GM18867 (cell line): Measurements from ENCODE around the gene SOAT1.
"Not testable (repeated sequence)": the region's sequence is repeated elsewhere in the genome, so short reads cannot be mapped to it uniquely, and the experiment has no call there.

ENCODE experiments used
- ATAC-seq: cut with Tn5 transposase; IDR thresholded peaks from one replicate; pipeline ENCODE4 v1.9.1; 2021; ENCODE audit warnings: mild to moderate bottlenecking, moderate library complexity; ENCODE audit not compliant: unreplicated experiment

Gene SOAT1

DNA sequence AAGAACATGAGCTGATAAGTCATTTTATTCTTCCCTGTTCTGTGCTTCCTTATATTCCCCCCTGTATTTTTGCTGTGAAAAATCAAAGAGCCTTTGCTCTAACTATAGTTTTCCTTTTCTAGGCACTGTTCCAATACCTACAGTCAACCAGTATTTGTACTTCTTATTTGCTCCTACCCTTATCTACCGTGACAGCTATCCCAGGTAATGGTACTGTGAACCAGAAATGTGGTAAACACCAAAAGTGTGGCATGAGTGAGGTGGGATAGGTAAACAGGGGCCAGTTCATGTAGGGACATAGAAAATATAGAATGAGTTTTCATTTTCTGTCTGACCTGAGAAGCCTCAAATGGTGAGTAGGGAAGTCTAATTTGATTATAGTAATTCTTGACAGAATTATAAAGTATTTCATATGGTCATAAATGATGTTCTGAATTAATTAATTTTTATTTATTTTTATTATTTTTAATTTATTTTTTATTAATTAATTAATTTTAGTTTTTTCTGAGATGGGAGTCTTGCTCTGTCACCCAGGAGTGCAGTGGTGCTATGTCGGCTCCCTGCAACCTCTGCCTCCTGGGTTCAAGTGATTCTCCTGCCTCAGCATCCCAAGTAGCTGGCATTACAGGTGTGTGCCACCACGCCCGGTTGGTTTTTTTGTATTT is 49.3 kb downstream of the SOAT1 start:
- ATAC-seq: no peak

DNA sequence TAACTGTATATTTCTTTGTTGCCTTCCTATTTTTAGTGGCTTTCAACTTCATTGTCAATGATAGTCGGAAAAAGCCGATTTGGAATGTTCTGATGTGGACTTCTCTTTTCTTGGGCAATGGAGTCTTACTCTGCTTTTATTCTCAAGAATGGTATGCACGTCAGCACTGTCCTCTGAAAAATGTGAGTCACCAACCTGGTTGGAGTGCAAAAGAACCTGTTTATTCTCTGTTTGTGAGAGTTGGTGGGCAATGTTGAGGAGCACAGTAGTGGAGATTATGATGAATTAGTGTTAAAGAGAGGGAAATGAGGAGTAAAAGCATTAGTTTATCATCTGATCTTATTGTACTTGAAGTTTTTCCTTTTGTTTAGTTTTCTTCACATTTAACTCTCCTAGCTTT is 57.7 kb downstream of the SOAT1 start:
- ATAC-seq: no peak

DNA sequence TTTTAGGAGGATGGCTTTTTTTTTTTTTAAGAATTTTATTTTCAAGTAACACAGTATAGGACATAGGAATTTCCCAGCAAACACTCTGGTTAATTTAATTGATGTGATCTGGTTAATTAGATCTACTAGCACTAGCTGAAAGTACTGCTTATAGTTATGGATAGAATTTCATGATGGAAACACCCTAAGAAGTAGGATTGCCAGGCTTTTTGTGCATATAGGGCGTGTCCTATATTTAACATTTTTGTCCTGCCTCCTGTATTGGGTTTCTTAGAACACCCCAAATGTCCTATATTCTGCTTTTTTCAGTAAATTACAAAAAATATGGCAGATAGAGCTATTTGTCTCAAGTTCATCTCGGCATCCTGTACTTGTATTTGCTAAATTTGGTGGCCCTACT is 58.6 kb downstream of the SOAT1 start:
- no peak for ATAC-seq

DNA sequence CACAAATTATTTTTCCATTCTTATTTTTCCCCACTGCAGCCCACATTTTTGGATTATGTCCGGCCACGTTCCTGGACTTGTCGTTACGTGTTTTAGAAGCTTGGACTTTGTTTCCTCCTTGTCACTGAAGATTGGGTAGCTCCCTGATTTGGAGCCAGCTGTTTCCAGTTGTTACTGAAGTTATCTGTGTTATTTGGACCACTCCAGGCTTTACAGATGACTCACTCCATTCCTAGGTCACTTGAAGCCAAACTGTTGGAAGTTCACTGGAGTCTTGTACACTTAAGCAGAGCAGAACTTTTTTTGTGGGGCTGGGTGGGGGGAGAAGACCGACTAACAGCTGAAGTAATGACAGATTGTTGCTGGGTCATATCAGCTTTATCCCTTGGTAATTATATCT is 59.9 kb downstream of the SOAT1 start:
- ATAC-seq: no peak

DNA sequence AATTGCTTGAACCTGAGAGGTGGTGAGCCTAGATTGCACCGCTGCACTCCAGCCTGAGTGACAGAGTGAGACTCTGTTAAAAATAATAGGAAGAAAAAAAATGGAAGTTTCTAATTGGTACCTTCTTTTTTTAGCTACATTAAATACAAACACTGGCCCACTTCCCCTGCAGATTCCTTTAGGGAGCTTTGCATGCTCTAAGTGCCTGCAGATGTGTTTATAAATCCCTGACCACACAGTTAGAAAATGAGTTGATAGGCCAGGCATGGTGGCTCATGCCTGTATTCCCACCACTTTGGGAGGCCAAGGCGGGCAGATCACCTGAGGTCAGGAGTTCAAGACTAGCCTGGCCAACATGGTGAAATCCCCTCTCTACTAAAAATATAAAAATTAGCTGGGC is 68.0 kb downstream of the SOAT1 start:
- not testable (repeated sequence) for ATAC-seq

DNA sequence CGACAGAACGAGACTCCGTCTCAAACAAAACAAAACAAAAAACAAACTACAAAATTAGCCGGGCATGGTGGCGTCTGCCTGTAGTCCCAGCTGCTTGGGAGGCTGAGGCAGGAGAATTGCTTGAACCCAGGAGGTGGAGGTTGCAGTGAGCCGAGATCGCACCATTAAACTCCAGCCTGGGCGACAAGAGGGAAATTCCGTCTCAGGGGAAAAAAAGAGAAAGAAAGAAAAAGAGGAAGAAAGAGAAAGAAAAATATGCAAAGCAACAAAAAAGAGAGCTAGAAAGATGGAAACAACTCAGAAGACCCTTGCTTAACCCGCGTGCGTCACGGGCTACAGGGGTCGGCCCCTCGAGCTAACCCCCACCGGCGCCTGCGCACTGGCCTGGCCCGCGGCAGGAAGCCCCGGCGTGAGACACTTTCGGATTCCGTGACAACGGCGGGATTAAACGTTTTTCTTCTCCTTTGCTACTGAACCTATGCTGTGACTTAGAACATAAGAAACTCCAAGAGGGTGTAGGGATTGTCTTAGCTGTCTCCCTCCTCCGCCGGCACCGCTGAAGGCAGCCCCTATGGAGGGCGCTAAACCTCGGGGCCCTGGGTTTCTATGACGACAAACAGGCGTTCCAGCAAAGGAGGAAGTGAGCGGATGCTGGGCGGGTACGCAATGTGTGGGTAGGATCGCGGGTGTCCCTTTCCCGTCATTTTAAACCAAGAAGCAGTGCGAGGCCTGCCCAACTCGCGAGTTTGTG is 71.9 kb downstream of the SOAT1 start, which contains the start of gene AXDND1:
Gene AXDND1, plus strand, starts transcription at position 630 of the 751 bp plus-strand sequence. CDS start 539 bp downstream, outside the sequence.
- peak; percentile 98 for ATAC-seq

DNA sequence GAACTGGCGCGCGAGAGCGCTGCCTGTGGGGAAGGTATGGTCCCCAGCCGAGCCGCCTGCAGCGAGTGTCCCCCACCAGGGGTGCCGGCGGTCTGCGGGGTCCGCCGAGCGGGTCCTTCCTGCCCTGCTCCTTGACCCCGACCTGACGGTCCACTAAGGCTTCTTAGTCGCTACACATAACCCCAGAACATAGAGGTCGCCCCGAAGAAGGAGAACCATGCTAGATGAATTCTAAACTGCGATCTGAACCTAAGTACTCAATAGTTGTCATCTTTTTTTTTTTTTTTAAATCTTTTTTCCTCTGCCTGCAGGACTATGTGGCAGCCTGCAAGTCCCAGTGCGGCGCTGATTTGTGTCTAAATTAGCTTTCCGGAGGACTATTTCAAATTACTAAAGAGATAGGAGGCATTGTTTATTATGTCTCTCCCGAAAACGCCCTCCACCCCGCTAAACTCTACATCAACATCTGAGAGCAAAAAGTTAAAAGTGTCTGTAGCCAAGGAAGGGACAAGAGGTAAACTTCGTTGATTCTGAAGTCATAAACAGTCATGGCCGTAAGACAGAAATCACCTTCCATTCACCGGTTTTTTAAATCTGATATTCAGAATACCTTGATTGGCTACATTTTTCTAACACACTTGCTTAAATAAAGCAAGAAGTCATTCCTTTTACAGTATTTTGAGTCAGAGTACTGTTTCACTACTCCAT is 72.7 kb downstream of the SOAT1 start:
- no peak for ATAC-seq

DNA sequence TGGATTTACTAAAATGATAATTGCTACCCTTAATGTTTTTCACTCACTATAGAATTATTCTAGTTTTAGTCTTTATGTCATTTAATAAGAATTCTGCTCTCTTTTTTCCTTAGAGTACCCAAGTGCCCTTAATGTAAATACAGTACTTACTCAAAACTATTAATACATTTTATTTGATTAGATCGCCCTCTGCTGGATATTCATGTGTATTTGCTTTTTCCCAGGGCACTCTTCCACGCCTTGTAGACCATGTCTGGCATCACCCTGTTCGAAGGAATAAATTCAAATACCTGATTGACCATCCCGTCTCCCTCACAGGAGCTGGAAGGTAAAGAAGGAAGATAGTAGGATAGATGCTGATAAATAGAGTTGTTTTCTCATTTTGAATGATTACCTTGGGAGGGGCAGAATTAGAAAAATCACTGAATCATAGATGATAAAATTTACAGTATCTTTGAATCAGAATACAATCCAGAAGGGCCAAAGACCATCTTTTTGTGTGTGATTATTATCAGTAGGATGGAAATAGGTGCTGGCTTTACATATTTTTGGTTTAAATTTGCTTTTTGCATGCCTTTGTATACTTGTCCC is 76.2 kb downstream of the SOAT1 start:
- peak; percentile 32 for ATAC-seq

DNA sequence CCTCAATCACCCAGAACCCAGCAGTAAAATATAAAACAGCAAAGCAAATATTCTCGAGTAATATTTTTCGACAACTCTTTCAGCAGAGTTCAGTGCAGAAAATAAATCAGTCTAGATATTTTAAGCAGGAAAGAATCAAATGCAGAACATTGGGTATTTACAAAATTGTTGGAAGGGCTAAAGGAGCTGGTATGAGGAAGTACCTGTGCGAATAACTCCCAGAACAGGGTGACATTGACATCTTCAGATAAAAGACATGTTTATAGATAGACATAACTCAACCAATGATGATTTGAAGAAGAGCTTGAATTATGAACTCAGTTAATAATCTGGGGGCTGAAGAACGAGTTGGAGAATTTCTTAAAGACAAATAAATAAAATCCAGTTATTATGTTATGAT is 78.6 kb downstream of the SOAT1 start:
- ATAC-seq: no peak

DNA sequence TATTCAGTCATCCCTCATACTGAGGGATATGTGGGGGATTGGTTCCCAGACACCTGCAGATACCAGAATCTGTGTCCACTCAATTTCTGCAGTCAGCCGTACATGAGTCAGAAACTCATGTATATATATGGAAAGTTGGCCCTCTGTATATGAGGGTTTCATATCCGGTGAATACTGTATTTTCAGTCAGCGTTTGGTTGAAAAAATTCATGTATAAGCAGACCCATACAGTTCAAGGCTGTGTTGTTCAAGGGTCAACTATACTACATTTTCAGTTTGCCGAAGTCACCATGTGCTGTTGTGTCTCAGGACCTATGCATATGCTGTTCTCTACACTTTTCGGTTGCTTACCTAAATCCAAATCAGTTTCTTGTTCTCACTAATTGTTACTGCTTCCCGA is 82.6 kb downstream of the SOAT1 start:
- no peak for ATAC-seq

DNA sequence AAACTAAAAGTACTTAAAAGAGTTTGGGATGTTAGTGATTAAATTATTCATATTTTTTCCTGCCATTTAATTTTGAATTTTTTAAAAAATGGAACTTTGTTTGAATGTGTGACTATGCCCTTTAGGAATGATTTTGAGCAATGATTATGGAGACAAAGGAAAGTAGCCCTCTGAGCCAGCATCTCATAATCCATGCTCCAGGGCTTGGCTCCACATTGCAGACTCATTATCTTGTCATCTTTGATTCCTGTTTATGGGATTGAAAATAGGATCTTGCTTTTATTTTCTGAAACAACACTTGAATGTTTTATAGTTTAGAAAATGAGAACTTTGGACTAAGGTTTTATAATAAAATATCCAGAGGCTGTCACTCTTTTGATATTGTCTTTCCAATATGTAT is 86.7 kb downstream of the SOAT1 start:
- no peak for ATAC-seq

DNA sequence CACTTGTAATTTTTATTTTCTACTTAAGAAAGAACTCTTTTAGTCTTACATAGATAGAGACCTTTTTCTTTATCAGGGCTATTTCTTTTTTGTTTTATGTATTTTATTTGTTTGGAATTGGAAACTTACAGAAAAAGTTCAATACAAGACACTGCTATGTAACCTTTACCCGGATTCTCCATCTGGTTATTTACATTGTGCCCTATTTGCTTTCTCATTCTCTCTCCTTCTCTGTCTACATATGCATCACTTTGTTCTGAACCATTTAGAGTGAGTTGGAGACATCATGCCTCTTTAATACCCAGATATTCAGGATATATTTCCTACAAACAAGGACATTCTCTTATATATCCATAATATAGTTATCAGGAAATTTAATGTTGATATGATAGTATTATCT is 90.4 kb downstream of the SOAT1 start:
- ATAC-seq: no peak

DNA sequence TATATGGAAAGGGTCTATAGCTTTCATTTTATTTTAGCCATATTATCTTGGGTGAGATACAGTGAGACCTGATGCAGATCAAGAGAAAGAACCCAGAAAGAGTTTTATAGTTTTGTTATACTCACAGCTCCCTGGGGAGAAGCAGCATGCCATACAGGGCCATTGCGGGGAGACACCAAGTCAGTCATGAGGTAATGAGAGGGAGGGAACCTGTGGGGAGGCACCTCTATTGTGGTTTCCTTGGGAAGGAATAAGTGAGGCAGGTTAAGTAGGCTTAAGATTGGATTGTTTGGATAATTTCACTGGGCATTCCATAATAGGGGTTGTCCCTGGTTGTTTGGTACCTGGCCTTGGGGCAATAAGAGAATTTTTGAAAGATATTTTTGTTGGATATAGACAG is 91.9 kb downstream of the SOAT1 start:
- no peak for ATAC-seq

DNA sequence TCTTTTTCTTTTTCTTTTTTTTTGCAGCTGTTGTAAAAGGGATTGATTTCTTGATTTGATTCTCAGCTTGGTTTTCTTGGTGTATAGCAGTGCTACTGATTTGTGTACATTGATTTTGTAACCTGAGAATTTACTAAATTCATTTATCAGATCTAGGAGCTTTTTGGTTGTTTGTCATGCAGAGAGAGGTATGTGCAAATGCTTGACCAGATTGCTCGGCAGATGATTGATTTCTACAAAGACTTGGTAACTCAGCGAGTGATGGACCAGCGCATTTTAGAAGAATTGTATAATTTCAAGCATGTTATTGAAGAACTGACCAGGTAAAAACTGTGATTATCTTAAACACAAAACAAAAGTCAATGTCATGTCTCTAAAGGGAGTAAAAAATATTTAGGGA is 100.1 kb downstream of the SOAT1 start:
- ATAC-seq: no peak

DNA sequence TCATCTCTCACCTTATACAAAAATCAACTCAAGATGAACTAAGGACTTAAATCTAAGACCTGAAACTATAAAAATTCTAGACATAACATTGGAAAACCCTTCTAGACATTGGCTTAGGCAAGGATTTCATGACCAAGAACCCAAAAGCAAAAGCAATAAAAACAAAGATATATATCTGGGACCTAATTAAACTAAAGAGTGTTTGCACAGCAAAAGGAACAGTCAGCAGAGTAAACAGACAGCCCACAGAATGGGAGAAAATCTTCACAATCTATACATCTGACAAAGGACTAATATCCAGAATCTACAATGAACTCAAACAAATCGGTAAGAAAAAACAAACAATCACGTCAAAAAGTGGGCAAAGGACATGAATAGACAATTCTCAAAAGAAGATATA is 105.8 kb downstream of the SOAT1 start:
- ATAC-seq: not testable (repeated sequence)
